ENCODE data around the gene OTUB2.

GRCh38 chr14:94059998-94060397, 33.9 kb downstream of the OTUB2 start:
- no peak for TF ChIP-seq GABPA (IDR thresholded peaks at IDR 0.05 in 1 of 2, conservative IDR thresholded peaks at IDR 0.05 in 1 of 2)
- TF ChIP-seq, protein P1, sequence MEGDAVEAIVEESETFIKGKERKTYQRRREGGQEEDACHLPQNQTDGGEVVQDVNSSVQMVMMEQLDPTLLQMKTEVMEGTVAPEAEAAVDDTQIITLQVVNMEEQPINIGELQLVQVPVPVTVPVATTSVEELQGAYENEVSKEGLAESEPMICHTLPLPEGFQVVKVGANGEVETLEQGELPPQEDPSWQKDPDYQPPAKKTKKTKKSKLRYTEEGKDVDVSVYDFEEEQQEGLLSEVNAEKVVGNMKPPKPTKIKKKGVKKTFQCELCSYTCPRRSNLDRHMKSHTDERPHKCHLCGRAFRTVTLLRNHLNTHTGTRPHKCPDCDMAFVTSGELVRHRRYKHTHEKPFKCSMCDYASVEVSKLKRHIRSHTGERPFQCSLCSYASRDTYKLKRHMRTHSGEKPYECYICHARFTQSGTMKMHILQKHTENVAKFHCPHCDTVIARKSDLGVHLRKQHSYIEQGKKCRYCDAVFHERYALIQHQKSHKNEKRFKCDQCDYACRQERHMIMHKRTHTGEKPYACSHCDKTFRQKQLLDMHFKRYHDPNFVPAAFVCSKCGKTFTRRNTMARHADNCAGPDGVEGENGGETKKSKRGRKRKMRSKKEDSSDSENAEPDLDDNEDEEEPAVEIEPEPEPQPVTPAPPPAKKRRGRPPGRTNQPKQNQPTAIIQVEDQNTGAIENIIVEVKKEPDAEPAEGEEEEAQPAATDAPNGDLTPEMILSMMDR (IDR thresholded peaks at IDR 0.05; ENCODE audit: low read depth, low read length, missing input control), result no peak
- TF ChIP-seq JUND (IDR thresholded peaks at IDR 0.05), result no peak
- peak in 1 of 2 donors; percentile 16 for TF ChIP-seq RXRA (IDR thresholded peaks at IDR 0.05)
- TF ChIP-seq, protein P2, sequence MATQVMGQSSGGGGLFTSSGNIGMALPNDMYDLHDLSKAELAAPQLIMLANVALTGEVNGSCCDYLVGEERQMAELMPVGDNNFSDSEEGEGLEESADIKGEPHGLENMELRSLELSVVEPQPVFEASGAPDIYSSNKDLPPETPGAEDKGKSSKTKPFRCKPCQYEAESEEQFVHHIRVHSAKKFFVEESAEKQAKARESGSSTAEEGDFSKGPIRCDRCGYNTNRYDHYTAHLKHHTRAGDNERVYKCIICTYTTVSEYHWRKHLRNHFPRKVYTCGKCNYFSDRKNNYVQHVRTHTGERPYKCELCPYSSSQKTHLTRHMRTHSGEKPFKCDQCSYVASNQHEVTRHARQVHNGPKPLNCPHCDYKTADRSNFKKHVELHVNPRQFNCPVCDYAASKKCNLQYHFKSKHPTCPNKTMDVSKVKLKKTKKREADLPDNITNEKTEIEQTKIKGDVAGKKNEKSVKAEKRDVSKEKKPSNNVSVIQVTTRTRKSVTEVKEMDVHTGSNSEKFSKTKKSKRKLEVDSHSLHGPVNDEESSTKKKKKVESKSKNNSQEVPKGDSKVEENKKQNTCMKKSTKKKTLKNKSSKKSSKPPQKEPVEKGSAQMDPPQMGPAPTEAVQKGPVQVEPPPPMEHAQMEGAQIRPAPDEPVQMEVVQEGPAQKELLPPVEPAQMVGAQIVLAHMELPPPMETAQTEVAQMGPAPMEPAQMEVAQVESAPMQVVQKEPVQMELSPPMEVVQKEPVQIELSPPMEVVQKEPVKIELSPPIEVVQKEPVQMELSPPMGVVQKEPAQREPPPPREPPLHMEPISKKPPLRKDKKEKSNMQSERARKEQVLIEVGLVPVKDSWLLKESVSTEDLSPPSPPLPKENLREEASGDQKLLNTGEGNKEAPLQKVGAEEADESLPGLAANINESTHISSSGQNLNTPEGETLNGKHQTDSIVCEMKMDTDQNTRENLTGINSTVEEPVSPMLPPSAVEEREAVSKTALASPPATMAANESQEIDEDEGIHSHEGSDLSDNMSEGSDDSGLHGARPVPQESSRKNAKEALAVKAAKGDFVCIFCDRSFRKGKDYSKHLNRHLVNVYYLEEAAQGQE (IDR thresholded peaks at IDR 0.05), result no peak
